H9 (cell line): ENCODE measurements around the gene C1orf52. TPM values are rescaled to one million over a fixed set of nuclear protein-coding genes. Genes with fewer than 3 reads are reported as not detected.

Experiments
- DNase-seq: peaks from one replicate; pipeline ENCODE4 v3.0.0-alpha.2; 2017
- H2AFZ ChIP-seq: one replicate; pipeline ENCODE4 v1.6.1; 2013; ENCODE audit warnings: mild to moderate bottlenecking, low read length, control low read depth, moderate library complexity
- H2AK5ac ChIP-seq: 2 replicates; pipeline ENCODE4 v1.6.1; 2013; ENCODE audit warnings: low read length, control low read depth, mixed read lengths; ENCODE audit not compliant: insufficient read length
- H2BK120ac ChIP-seq: one replicate; pipeline ENCODE4 v1.6.1; 2013; ENCODE audit warnings: low read depth, mild to moderate bottlenecking, low read length, control low read depth, inconsistent platforms; ENCODE audit not compliant: poor library complexity, severe bottlenecking
- H2BK12ac ChIP-seq: 2 replicates; pipeline ENCODE4 v1.6.1; 2013; ENCODE audit warnings: low read length, control low read depth, mixed read lengths, low read depth; ENCODE audit not compliant: insufficient read length
- H2BK15ac ChIP-seq: 2 replicates; pipeline ENCODE4 v1.6.1; 2013; ENCODE audit warnings: low read depth, low read length, control low read depth
- H2BK20ac ChIP-seq: one replicate; pipeline ENCODE4 v1.6.1; 2013; ENCODE audit warnings: low read depth, mild to moderate bottlenecking, low read length, control low read depth, inconsistent platforms; ENCODE audit not compliant: poor library complexity, severe bottlenecking
- H2BK5ac ChIP-seq: 2 replicates; pipeline ENCODE4 v1.6.1; 2013; ENCODE audit warnings: low read length, control low read depth, mixed read lengths; ENCODE audit not compliant: insufficient read length
- H3K14ac ChIP-seq: 2 replicates; pipeline ENCODE4 v1.6.1; 2013; ENCODE audit warnings: low read length, control low read depth; ENCODE audit not compliant: insufficient read depth
- H3K18ac ChIP-seq: 2 replicates; pipeline ENCODE4 v1.6.1; 2013; ENCODE audit warnings: low read depth, mild to moderate bottlenecking, mixed read lengths, low read length, control low read depth; ENCODE audit not compliant: insufficient read length
- H3K23ac ChIP-seq: 2 replicates; pipeline ENCODE4 v1.6.1; 2013; ENCODE audit warnings: low read length, control low read depth, mixed read lengths, low read depth; ENCODE audit not compliant: insufficient read length
- H3K23me2 ChIP-seq: 2 replicates; pipeline ENCODE4 v1.6.1; 2013; ENCODE audit warnings: low read depth, mild to moderate bottlenecking, mixed read lengths, low read length, control low read depth; ENCODE audit not compliant: insufficient read length, poor library complexity, severe bottlenecking
- H3K27ac ChIP-seq: 2 replicates; pipeline ENCODE4 v1.5.1; 2013; ENCODE audit warnings: low read length, control low read depth, mixed read lengths, low read depth; ENCODE audit not compliant: insufficient read length
- H3K27me3 ChIP-seq: 2 replicates; pipeline ENCODE4 v1.6.1; 2013; ENCODE audit warnings: low read length, control low read depth, inconsistent platforms; ENCODE audit not compliant: insufficient read depth
- H3K4ac ChIP-seq: 2 replicates; pipeline ENCODE4 v1.6.1; 2013; ENCODE audit warnings: low read depth, mild to moderate bottlenecking, control low read depth, inconsistent platforms, low read length, moderate library complexity
- H3K4me1 ChIP-seq: 2 replicates; pipeline ENCODE4 v1.6.1; 2013; ENCODE audit warnings: low read length, control low read depth, inconsistent platforms; ENCODE audit not compliant: insufficient read depth
- H3K4me2 ChIP-seq: 2 replicates; pipeline ENCODE4 v1.6.1; 2013; ENCODE audit warnings: low read length, control low read depth, mixed read lengths; ENCODE audit not compliant: insufficient read length, insufficient read depth
- H3K56ac ChIP-seq: 2 replicates; pipeline ENCODE4 v1.6.1; 2013; ENCODE audit warnings: low read depth, mild to moderate bottlenecking, mixed read lengths, low read length, control low read depth; ENCODE audit not compliant: insufficient read length
- H3K79me1 ChIP-seq: 2 replicates; pipeline ENCODE4 v1.6.1; 2013; ENCODE audit warnings: low read depth, mild to moderate bottlenecking, moderate library complexity, low read length, control low read depth, inconsistent platforms; ENCODE audit not compliant: insufficient read depth, poor library complexity, severe bottlenecking
- H3K79me2 ChIP-seq: 2 replicates; pipeline ENCODE4 v1.6.1; 2013; ENCODE audit warnings: low read length, control low read depth, inconsistent platforms; ENCODE audit not compliant: insufficient read depth
- H3K9ac ChIP-seq: 2 replicates; pipeline ENCODE4 v1.6.1; 2013; ENCODE audit warnings: low read length, control low read depth, mixed read lengths; ENCODE audit not compliant: insufficient read length; ENCODE audit errors: extremely low read depth
- H3K9me3 ChIP-seq: one replicate; pipeline ENCODE4 v1.6.1; 2013; ENCODE audit warnings: low read depth, low read length, inconsistent platforms; ENCODE audit not compliant: control insufficient read depth
- H3T11ph ChIP-seq: one replicate; pipeline ENCODE4 v1.6.1; 2013; ENCODE audit warnings: mild to moderate bottlenecking, low read length, control low read depth, inconsistent platforms
- H4K20me1 ChIP-seq: one replicate; pipeline ENCODE4 v1.6.1; 2013; ENCODE audit not compliant: control insufficient read depth, insufficient read length, insufficient read depth
- H4K5ac ChIP-seq: 2 replicates; pipeline ENCODE4 v1.6.1; 2013; ENCODE audit warnings: low read depth, mild to moderate bottlenecking, mixed read lengths, low read length, control low read depth; ENCODE audit not compliant: insufficient read length
- H4K8ac ChIP-seq: replicated peaks from 2 replicates; pipeline ENCODE4 v1.6.1; 2013; ENCODE audit warnings: low read length, control low read depth, mixed read lengths, low read depth; ENCODE audit not compliant: insufficient read length
- H4K91ac ChIP-seq: 2 replicates; pipeline ENCODE4 v1.6.1; 2013; ENCODE audit warnings: low read depth, mild to moderate bottlenecking, moderate library complexity, mixed read lengths, low read length, control low read depth; ENCODE audit not compliant: insufficient read length
- H3K27ac Mint-ChIP-seq, 3 experiments: 2 replicates in 2 of 3; 3 replicates in 1 of 3; pipeline ENCODE4 v1.8.0; 2020 to 2021; ENCODE audit warnings: mixed read lengths in 3 of 3, mild to moderate bottlenecking in 1 of 3, moderate library complexity in 1 of 3
- H3K27me3 Mint-ChIP-seq: 2 replicates; pipeline ENCODE4 v1.8.0; 2021; ENCODE audit warnings: low read depth, mild to moderate bottlenecking, moderate library complexity, mixed read lengths
- H3K36me3 Mint-ChIP-seq, 3 experiments: 2 replicates in 2 of 3; 3 replicates in 1 of 3; pipeline ENCODE4 v1.8.0; 2020 to 2021; ENCODE audit warnings: low read depth in 3 of 3, mixed read lengths in 3 of 3; ENCODE audit not compliant: insufficient read depth in 1 of 3
- H3K4me1 Mint-ChIP-seq, 2 experiments: 2 replicates each; pipeline ENCODE4 v1.8.0; 2020; ENCODE audit warnings: mixed read lengths in 2 of 2
- H3K4me3 Mint-ChIP-seq, 2 experiments: 2 replicates in 1 of 2; 3 replicates in 1 of 2; pipeline ENCODE4 v1.8.0; 2020 to 2021; ENCODE audit warnings: mild to moderate bottlenecking in 2 of 2, mixed read lengths in 2 of 2, moderate library complexity in 1 of 2
- H3K9me3 Mint-ChIP-seq, 2 experiments: 2 replicates in 1 of 2; 3 replicates in 1 of 2; pipeline ENCODE4 v1.8.0; 2020; ENCODE audit warnings: mild to moderate bottlenecking in 2 of 2, mixed read lengths in 2 of 2, moderate library complexity in 1 of 2
- WGBS: extraction: QIAGEN DNeasy Blood & Tissue Kit; methylation state at CpG from one replicate; pipeline ENCODE4 v1.1.7; 2013; ENCODE audit warnings: missing lambda C conversion rate, low lambda C conversion rate, mixed read lengths; ENCODE audit not compliant: insufficient read length; ENCODE audit errors: extremely low coverage; 5-methylcytosine and 5-hydroxymethylcytosine counted together
- total RNA-seq: library from RNA; stranded (reverse); gene quantifications from 2 replicates; pipeline ENCODE4 v1.2.1, GENCODE V29; 2021
- TF ChIP-seq, protein P1 (sequence below): fragments of 200-600 bp; sonication (generic); conservative IDR thresholded peaks from 3 replicates; pipeline ENCODE4 v1.8.0; 2021; ENCODE audit warnings: antibody characterized with exemption, mild to moderate bottlenecking

The C1orf52 gene
- total RNA-seq, 1 experiment from 2014 or later: 45.1 TPM

- H3K27ac ChIP-seq: no peak overlapping the region
- WGBS: no CpG with 5 or more reads among the region's 1 CpG
- no peaks in the 10 kb centered on the region for H3K79me1 ChIP-seq
- H3K4me3 Mint-ChIP-seq: no peak overlapping the region
- H2BK20ac ChIP-seq: no peak overlapping the region
- H2BK15ac ChIP-seq: no peak overlapping the region
- no peak overlapping the region for H2BK12ac ChIP-seq
- H3K9me3 ChIP-seq: no peaks in the 10 kb centered on the region
- no peak overlapping the region for H3K4ac ChIP-seq
- no peaks in the 10 kb centered on the region for H3K36me3 Mint-ChIP-seq
- H4K5ac ChIP-seq: no peak overlapping the region
- no peak overlapping the region for H2BK120ac ChIP-seq
- H3K4me1 Mint-ChIP-seq: peaks cover 31 to 39% of the 10 kb centered on the region in 2 experiments
- no peaks in the 10 kb centered on the region for H3K79me2 ChIP-seq
- peaks cover 4% of the 10 kb centered on the region; the same call in 1 of the 2 replicates for H3K4me1 ChIP-seq
- H2AK5ac ChIP-seq: no peak overlapping the region
- no peaks in the 10 kb centered on the region; the same call in 1 of the 2 replicates for H3K27me3 Mint-ChIP-seq
- H2BK5ac ChIP-seq: no peak overlapping the region
- no peak overlapping the region for H3T11ph ChIP-seq
- no peak overlapping the region for H4K91ac ChIP-seq
- no peak overlapping the region for H3K14ac ChIP-seq
- no peak overlapping the region for H3K56ac ChIP-seq
- no peaks in the 10 kb centered on the region for H3K27me3 ChIP-seq
- no peaks in the 10 kb centered on the region for H4K20me1 ChIP-seq
- TF ChIP-seq, protein P1, sequence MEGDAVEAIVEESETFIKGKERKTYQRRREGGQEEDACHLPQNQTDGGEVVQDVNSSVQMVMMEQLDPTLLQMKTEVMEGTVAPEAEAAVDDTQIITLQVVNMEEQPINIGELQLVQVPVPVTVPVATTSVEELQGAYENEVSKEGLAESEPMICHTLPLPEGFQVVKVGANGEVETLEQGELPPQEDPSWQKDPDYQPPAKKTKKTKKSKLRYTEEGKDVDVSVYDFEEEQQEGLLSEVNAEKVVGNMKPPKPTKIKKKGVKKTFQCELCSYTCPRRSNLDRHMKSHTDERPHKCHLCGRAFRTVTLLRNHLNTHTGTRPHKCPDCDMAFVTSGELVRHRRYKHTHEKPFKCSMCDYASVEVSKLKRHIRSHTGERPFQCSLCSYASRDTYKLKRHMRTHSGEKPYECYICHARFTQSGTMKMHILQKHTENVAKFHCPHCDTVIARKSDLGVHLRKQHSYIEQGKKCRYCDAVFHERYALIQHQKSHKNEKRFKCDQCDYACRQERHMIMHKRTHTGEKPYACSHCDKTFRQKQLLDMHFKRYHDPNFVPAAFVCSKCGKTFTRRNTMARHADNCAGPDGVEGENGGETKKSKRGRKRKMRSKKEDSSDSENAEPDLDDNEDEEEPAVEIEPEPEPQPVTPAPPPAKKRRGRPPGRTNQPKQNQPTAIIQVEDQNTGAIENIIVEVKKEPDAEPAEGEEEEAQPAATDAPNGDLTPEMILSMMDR: no peak
- no peaks in the 10 kb centered on the region for H3K23me2 ChIP-seq
- no peak overlapping the region for H3K23ac ChIP-seq
- H3K18ac ChIP-seq: no peak overlapping the region
- no peak overlapping the region for H4K8ac ChIP-seq
- no peak overlapping the region for H3K4me2 ChIP-seq
- no peak overlapping the region for H2AFZ ChIP-seq
- DNase-seq: no peak
- no peaks in the 10 kb centered on the region for H3K9me3 Mint-ChIP-seq
- H3K9ac ChIP-seq: no peak overlapping the region
- no peak overlapping the region for H3K27ac Mint-ChIP-seq
Measured at GRCh38 chr1:85228972-85229371, 30.5 kb downstream of the C1orf52 start.
